Sigmoid colon (tissue), 4 donors: Measurements from ENCODE around the gene MEOX2.

Source experiments
- CTCF ChIP-seq, 4 experiments: fragments of 450-650 bp in 3 of 4; fragments of 200-600 bp in 1 of 4; IDR thresholded peaks; one replicate each; pipeline ENCODE4 v1.5.1; 2016 to 2019; ENCODE audit warnings: antibody characterized with exemption in 4 of 4, mild to moderate bottlenecking in 3 of 4, moderate library complexity in 2 of 4
- POLR2A ChIP-seq, 2 donors: fragments of 450-650 bp; IDR thresholded peaks; one replicate each; pipeline ENCODE4 v1.6.1; 2016; ENCODE audit warnings: antibody characterized with exemption in 2 of 2, mild to moderate bottlenecking in 2 of 2, moderate library complexity in 2 of 2
- POLR2AphosphoS5 ChIP-seq, 4 donors: sonication (generic); formaldehyde crosslinking; IDR thresholded peaks; one replicate each; pipeline ENCODE4 v1.6.1; 2017; ENCODE audit warnings: antibody characterized with exemption in 4 of 4

GRCh38 chr7:15610503-15610902 lies 76.0 kb downstream of the MEOX2 start:
- no peak for TF ChIP-seq CTCF (IDR thresholded peaks at IDR 0.05)
- TF ChIP-seq POLR2A (IDR thresholded peaks at IDR 0.05): no peak
- no peak for TF ChIP-seq POLR2AphosphoS5 (IDR thresholded peaks at IDR 0.05)
